GM21737 (cell line): Measurements from ENCODE around the gene IGSF21.

Experiments
- ATAC-seq: cut with Tn5 transposase; IDR thresholded peaks from one replicate; pipeline ENCODE4 v1.9.1; 2021; ENCODE audit warnings: mild to moderate bottlenecking, moderate library complexity; ENCODE audit not compliant: unreplicated experiment

The IGSF21 gene

GRCh38 chr1:18175530-18176377 lies 68.2 kb downstream of the IGSF21 start:
- ATAC-seq = no peak

- no peak for ATAC-seq
Observed at GRCh38 chr1:18176619-18177018, 69.0 kb downstream of the IGSF21 start.

GRCh38 chr1:18178111-18178510 lies 70.5 kb downstream of the IGSF21 start:
- ATAC-seq = no peak

- no peak for ATAC-seq
Observed at GRCh38 chr1:18179009-18179408, 71.4 kb downstream of the IGSF21 start.

- ATAC-seq = no peak
Observed at GRCh38 chr1:18182398-18183160, 75.0 kb downstream of the IGSF21 start.

- ATAC-seq = no peak
Observed at GRCh38 chr1:18183533-18183932, 75.9 kb downstream of the IGSF21 start.

GRCh38 chr1:18187054-18187453 lies 79.5 kb downstream of the IGSF21 start:
- ATAC-seq = no peak

- no peak for ATAC-seq
Observed at GRCh38 chr1:18188820-18189517, 81.4 kb downstream of the IGSF21 start.

GRCh38 chr1:18190598-18190997 lies 83.0 kb downstream of the IGSF21 start:
- ATAC-seq = no peak

GRCh38 chr1:18191037-18191436 lies 83.4 kb downstream of the IGSF21 start:
- ATAC-seq = no peak

GRCh38 chr1:18191481-18192155 lies 84.0 kb downstream of the IGSF21 start:
- no peak for ATAC-seq

- ATAC-seq = no peak
Observed at GRCh38 chr1:18192182-18192581, 84.6 kb downstream of the IGSF21 start.

- ATAC-seq = no peak
Observed at GRCh38 chr1:18192974-18193373, 85.4 kb downstream of the IGSF21 start.

- no peak for ATAC-seq
Observed at GRCh38 chr1:18197299-18197698, 89.7 kb downstream of the IGSF21 start.

GRCh38 chr1:18198260-18198659 lies 90.7 kb downstream of the IGSF21 start:
- no peak for ATAC-seq

- no peak for ATAC-seq
Observed at GRCh38 chr1:18199462-18199861, 91.9 kb downstream of the IGSF21 start.

GRCh38 chr1:18200136-18200717 lies 92.6 kb downstream of the IGSF21 start:
- ATAC-seq = no peak

GRCh38 chr1:18200918-18201317 lies 93.3 kb downstream of the IGSF21 start:
- no peak for ATAC-seq

GRCh38 chr1:18201997-18202719 lies 94.6 kb downstream of the IGSF21 start:
- ATAC-seq = no peak

- no peak for ATAC-seq
Observed at GRCh38 chr1:18203645-18204044, 96.0 kb downstream of the IGSF21 start.
